A673 (cell line): ENCODE results near the gene MED27.

Experiments used
- CTCF ChIP-seq: fragments of 300-800, 200-600 bp; sonication (generic); conservative IDR thresholded peaks from 2 replicates; pipeline ENCODE4 v1.5.1; 2017; ENCODE audit warnings: low read depth, mild to moderate bottlenecking, antibody characterized with exemption, low read length, moderate library complexity, mixed read lengths
- EZH2 ChIP-seq: fragments of 200-600 bp; sonication (generic); IDR thresholded peaks from 2 replicates; pipeline ENCODE4 v1.6.1; 2017; ENCODE audit warnings: borderline replicate concordance, low read depth, mild to moderate bottlenecking, mixed read lengths, antibody characterized with exemption, low read length; ENCODE audit not compliant: poor library complexity, severe bottlenecking

DNA sequence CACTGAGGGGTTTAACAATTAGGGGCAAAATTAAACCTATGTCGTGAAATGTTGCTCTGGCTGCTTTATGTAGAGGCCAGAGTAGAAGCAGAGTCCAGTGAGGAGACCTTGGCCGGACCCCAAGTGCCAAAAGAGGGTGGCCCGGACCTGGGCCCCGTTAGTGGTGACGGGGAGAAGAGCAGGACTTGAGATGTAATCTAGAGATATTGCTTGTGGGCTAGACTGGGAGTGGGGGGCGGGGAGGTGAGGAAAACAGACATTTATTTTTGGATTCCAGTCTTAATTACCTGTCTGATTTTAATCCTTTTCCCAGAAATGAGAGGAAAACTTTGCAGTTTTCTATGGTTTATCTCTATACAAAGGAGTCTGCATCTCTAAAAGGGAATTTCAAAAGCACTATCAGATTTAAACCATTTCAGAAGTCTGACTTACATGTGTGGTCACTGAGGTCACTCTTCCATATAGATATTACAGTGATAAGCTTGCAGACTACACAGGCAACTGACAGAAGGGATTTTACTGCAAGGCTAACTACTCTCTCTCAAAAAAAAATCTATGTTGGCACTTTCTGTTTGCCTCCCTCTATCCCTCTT, 108.1 kb downstream of the MED27 start:
- TF ChIP-seq CTCF (no peak), EZH2 (no peak)
